ENCODE results near the gene CAMLG. TPM values are rescaled to one million over a fixed set of nuclear protein-coding genes. Genes with fewer than 3 reads are reported as not detected.

The CAMLG gene
- total RNA-seq, 1 donor: 47.8 TPM

DNA sequence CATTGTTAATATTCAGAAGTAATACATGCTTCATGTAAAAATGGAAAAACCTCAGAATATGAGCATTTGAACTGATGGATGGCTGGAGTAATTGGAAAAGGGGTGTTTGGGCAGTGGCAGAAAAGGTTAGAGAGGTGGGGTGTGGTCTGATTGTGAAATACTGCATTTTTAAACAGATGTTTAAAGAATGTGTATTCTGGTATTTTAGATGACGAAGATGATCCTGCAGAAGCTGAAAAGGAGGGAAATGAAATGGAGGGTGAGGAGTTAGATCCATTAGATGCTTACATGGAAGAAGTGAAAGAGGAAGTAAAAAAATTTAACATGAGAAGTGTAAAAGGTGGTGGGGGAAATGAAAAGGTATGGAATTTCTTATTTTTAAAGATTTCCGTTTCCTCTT lies 39.0 kb downstream of the CAMLG start:
- Histone ChIP-seq H3K4me2 (ENCODE audit: insufficient read depth, low read length) (no peak overlapping the region), H3K27me3 (ENCODE audit: insufficient read depth, low read length) (no peaks in the 10 kb centered on the region), H4K20me1 (ENCODE audit: insufficient read depth, low read length) (no peaks in the 10 kb centered on the region), H3K36me3 (ENCODE audit: insufficient read depth, low read length) (peaks cover 59% of the 10 kb centered on the region), H3K4me3 (ENCODE audit: insufficient read depth, low read length) (no peak overlapping the region), H2AFZ (ENCODE audit: low read length) (no peak overlapping the region), H3K79me2 (ENCODE audit: insufficient read depth, low read length) (no peaks in the 10 kb centered on the region), H3K4me1 (ENCODE audit: insufficient read depth, low read length) (no peaks in the 10 kb centered on the region), H3K9me3 (ENCODE audit: low read depth, low read length) (no peaks in the 10 kb centered on the region), H3K27ac (ENCODE audit: low read depth, low read length) (no peak overlapping the region)
- no peak for DNase-seq (ENCODE audit: insufficient read length, low spot score, missing footprints)
- TF ChIP-seq, protein P1, sequence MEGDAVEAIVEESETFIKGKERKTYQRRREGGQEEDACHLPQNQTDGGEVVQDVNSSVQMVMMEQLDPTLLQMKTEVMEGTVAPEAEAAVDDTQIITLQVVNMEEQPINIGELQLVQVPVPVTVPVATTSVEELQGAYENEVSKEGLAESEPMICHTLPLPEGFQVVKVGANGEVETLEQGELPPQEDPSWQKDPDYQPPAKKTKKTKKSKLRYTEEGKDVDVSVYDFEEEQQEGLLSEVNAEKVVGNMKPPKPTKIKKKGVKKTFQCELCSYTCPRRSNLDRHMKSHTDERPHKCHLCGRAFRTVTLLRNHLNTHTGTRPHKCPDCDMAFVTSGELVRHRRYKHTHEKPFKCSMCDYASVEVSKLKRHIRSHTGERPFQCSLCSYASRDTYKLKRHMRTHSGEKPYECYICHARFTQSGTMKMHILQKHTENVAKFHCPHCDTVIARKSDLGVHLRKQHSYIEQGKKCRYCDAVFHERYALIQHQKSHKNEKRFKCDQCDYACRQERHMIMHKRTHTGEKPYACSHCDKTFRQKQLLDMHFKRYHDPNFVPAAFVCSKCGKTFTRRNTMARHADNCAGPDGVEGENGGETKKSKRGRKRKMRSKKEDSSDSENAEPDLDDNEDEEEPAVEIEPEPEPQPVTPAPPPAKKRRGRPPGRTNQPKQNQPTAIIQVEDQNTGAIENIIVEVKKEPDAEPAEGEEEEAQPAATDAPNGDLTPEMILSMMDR (IDR thresholded peaks at IDR 0.05; ENCODE audit: extremely low read depth, low read depth, low read length): no peak

DNA sequence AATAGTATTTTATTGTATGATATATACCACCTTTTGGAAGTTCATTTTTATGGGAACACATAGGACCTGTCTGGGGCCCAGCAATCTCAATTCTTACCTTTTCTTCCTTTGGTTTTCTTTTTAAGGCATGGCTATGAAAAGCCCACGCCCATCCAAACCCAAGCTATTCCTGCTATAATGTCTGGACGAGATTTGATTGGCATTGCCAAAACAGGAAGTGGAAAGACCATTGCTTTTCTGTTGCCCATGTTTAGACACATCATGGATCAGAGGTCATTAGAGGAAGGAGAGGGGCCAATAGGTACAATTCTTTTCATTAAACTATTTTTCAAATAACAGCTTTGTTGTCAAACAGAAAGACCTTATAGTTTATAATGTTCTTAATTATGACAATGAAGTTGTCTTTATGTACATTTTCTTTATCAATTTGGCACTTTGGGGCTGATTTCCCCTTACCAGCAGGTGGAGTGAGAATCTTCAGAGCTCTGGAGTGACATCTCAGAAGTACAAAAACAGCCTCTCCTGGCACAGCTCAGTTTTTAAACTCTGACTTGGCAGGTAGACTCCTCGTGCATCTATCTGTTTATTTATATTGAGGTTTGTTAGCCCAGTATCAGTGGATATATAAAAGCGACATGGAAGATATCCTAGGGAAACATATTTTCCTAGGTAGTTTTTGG lies 46.0 kb downstream of the CAMLG start:
- Histone ChIP-seq H3K36me3 (ENCODE audit: insufficient read depth, low read length) (peaks cover 66% of the 10 kb centered on the region), H3K4me3 (ENCODE audit: insufficient read depth, low read length) (no peak overlapping the region)
- TF ChIP-seq, protein P1 (IDR thresholded peaks at IDR 0.05; ENCODE audit: extremely low read depth, low read depth, low read length): peak; percentile 39

DNA sequence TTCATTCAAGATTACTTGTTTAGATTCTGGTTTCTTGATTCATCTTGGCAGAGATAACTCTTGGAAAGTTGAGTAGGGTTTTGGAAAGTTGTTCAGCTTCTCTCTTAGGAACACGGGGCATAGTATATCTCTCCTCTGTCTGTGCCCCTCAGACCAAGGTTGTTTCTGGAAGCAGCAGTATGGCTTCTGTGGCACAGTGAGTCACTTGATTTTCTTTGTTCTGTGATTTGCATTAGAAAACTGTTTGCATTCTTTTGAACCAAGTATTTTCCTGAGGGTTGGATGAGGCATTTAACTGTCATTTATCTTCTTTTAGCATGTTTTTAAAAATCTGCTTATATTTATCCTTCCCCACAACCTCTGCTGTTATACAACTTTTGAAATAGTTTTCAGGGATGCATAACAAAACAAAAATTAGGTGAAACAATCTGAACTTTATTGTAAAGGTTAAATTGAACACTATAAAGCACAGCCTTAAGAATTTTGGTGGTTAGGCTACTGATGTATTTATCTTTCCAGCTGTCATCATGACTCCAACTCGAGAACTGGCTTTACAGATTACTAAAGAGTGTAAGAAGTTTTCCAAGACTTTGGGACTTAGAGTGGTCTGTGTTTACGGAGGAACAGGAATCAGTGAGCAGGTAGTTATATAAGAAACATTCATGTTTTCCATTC lies 46.7 kb downstream of the CAMLG start:
- no peaks in the 10 kb centered on the region for H3K27me3 ChIP-seq (ENCODE audit: insufficient read depth, low read length)
- H3K4me2 ChIP-seq (ENCODE audit: insufficient read depth, low read length): no peak overlapping the region
- H2AFZ ChIP-seq (ENCODE audit: low read length): no peak overlapping the region
- TF ChIP-seq, protein P1 (IDR thresholded peaks at IDR 0.05; ENCODE audit: extremely low read depth, low read depth, low read length): no peak
- H3K9me3 ChIP-seq (ENCODE audit: low read depth, low read length): no peaks in the 10 kb centered on the region
- H3K36me3 ChIP-seq (ENCODE audit: insufficient read depth, low read length): peaks cover 69% of the 10 kb centered on the region
- H4K20me1 ChIP-seq (ENCODE audit: insufficient read depth, low read length): no peaks in the 10 kb centered on the region
- H3K79me2 ChIP-seq (ENCODE audit: insufficient read depth, low read length): no peaks in the 10 kb centered on the region
- peaks cover 4% of the 10 kb centered on the region for H3K4me1 ChIP-seq (ENCODE audit: insufficient read depth, low read length)
- H3K27ac ChIP-seq (ENCODE audit: low read depth, low read length): peak overlapping the region; percentile 14
- H3K4me3 ChIP-seq (ENCODE audit: insufficient read depth, low read length): no peak overlapping the region
- DNase-seq (ENCODE audit: insufficient read length, low spot score, missing footprints): peak; percentile 4

More for the DNA sequence above, 46.0 kb downstream of the CAMLG start:
- Histone ChIP-seq H3K9me3 (ENCODE audit: low read depth, low read length) (no peaks in the 10 kb centered on the region), H4K20me1 (ENCODE audit: insufficient read depth, low read length) (no peaks in the 10 kb centered on the region), H3K4me2 (ENCODE audit: insufficient read depth, low read length) (no peak overlapping the region), H3K79me2 (ENCODE audit: insufficient read depth, low read length) (no peaks in the 10 kb centered on the region), H3K27me3 (ENCODE audit: insufficient read depth, low read length) (no peaks in the 10 kb centered on the region), H3K4me1 (ENCODE audit: insufficient read depth, low read length) (peaks cover 4% of the 10 kb centered on the region), H2AFZ (ENCODE audit: low read length) (no peak overlapping the region), H3K27ac (ENCODE audit: low read depth, low read length) (peak overlapping the region; percentile 14)
- DNase-seq (ENCODE audit: insufficient read length, low spot score, missing footprints): no peak

DNA sequence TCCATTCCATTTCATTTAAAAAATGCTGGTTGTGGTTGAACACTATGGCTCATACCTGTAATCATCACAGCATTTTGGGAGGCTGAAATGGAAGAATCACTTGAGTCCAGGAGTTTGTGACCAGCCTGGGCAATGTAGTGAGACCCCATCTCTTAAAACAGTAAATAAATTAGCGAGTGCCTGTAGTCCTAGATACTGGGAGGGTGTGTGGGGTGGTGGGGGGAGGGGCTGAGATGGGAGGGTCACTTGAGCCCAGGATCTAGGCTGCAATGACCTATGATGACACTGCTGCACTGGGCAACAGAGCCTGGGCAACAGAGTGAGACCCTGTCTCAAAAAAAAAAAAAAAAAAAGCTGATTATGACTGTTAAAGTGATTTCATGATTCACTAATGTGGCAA lies 49.3 kb downstream of the CAMLG start:
- H3K4me2 ChIP-seq (ENCODE audit: insufficient read depth, low read length): no peak overlapping the region
- no peaks in the 10 kb centered on the region for H3K27me3 ChIP-seq (ENCODE audit: insufficient read depth, low read length)
- H3K9me3 ChIP-seq (ENCODE audit: low read depth, low read length): no peaks in the 10 kb centered on the region
- H4K20me1 ChIP-seq (ENCODE audit: insufficient read depth, low read length): no peaks in the 10 kb centered on the region
- DNase-seq (ENCODE audit: insufficient read length, low spot score, missing footprints): no peak
- peaks cover 80% of the 10 kb centered on the region for H3K36me3 ChIP-seq (ENCODE audit: insufficient read depth, low read length)
- no peak overlapping the region for H3K4me3 ChIP-seq (ENCODE audit: insufficient read depth, low read length)
- TF ChIP-seq, protein P1 (IDR thresholded peaks at IDR 0.05; ENCODE audit: extremely low read depth, low read depth, low read length): no peak
- H3K4me1 ChIP-seq (ENCODE audit: insufficient read depth, low read length): peaks cover 4% of the 10 kb centered on the region
- no peaks in the 10 kb centered on the region for H3K79me2 ChIP-seq (ENCODE audit: insufficient read depth, low read length)
- no peak overlapping the region for H2AFZ ChIP-seq (ENCODE audit: low read length)
- no peak overlapping the region for H3K27ac ChIP-seq (ENCODE audit: low read depth, low read length)

Data from osteoblast (primary cell).